ENCODE measurements around the gene NDE1.

GRCh38 chr16:15768201-15768600 lies 118.2 kb downstream of the NDE1 start:
- TF ChIP-seq MEIS2 (IDR thresholded peaks at IDR 0.05; ENCODE audit: partially characterized antibody) = no peak
- TF ChIP-seq, protein P1, sequence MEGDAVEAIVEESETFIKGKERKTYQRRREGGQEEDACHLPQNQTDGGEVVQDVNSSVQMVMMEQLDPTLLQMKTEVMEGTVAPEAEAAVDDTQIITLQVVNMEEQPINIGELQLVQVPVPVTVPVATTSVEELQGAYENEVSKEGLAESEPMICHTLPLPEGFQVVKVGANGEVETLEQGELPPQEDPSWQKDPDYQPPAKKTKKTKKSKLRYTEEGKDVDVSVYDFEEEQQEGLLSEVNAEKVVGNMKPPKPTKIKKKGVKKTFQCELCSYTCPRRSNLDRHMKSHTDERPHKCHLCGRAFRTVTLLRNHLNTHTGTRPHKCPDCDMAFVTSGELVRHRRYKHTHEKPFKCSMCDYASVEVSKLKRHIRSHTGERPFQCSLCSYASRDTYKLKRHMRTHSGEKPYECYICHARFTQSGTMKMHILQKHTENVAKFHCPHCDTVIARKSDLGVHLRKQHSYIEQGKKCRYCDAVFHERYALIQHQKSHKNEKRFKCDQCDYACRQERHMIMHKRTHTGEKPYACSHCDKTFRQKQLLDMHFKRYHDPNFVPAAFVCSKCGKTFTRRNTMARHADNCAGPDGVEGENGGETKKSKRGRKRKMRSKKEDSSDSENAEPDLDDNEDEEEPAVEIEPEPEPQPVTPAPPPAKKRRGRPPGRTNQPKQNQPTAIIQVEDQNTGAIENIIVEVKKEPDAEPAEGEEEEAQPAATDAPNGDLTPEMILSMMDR (IDR thresholded peaks at IDR 0.05 in 2 of 3, conservative IDR thresholded peaks at IDR 0.05 in 1 of 3; ENCODE audit: insufficient read depth in 2 of 3, low read depth in 1 of 3, low read length in 3 of 3) = no peak
- no peak for TF ChIP-seq CBX2 (IDR thresholded peaks at IDR 0.05; ENCODE audit: insufficient read depth, low read length, poor library complexity, severe bottlenecking)
- TF ChIP-seq, protein P2, sequence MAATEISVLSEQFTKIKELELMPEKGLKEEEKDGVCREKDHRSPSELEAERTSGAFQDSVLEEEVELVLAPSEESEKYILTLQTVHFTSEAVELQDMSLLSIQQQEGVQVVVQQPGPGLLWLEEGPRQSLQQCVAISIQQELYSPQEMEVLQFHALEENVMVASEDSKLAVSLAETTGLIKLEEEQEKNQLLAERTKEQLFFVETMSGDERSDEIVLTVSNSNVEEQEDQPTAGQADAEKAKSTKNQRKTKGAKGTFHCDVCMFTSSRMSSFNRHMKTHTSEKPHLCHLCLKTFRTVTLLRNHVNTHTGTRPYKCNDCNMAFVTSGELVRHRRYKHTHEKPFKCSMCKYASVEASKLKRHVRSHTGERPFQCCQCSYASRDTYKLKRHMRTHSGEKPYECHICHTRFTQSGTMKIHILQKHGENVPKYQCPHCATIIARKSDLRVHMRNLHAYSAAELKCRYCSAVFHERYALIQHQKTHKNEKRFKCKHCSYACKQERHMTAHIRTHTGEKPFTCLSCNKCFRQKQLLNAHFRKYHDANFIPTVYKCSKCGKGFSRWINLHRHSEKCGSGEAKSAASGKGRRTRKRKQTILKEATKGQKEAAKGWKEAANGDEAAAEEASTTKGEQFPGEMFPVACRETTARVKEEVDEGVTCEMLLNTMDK (IDR thresholded peaks at IDR 0.05; ENCODE audit: borderline replicate concordance, insufficient read depth, low read depth, low read length, poor library complexity, severe bottlenecking) = no peak
- no peak for TF ChIP-seq ARID1B (IDR thresholded peaks at IDR 0.05)
- TF ChIP-seq ZKSCAN1 (IDR thresholded peaks at IDR 0.05; ENCODE audit: low read depth, low read length) = no peak
- TF ChIP-seq, protein P3, sequence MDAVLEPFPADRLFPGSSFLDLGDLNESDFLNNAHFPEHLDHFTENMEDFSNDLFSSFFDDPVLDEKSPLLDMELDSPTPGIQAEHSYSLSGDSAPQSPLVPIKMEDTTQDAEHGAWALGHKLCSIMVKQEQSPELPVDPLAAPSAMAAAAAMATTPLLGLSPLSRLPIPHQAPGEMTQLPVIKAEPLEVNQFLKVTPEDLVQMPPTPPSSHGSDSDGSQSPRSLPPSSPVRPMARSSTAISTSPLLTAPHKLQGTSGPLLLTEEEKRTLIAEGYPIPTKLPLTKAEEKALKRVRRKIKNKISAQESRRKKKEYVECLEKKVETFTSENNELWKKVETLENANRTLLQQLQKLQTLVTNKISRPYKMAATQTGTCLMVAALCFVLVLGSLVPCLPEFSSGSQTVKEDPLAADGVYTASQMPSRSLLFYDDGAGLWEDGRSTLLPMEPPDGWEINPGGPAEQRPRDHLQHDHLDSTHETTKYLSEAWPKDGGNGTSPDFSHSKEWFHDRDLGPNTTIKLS (IDR thresholded peaks at IDR 0.05; ENCODE audit: borderline replicate concordance, low read depth) = no peak
